Panc1 (cell line): Measurements from ENCODE around the gene RASGRF2.

Experiments
- CTCF ChIP-seq: fragments of 450-650 bp; IDR thresholded peaks from 2 replicates; pipeline ENCODE4 v1.5.1; 2017; ENCODE audit warnings: mild to moderate bottlenecking
- POLR2AphosphoS5 ChIP-seq: IDR thresholded peaks from 2 replicates; pipeline ENCODE4 v1.6.1; 2012; ENCODE audit warnings: mild to moderate bottlenecking, low read depth, low read length, moderate library complexity
- SIN3A ChIP-seq: IDR thresholded peaks from 2 replicates; pipeline ENCODE4 v1.6.1; 2012; ENCODE audit warnings: low read depth, mild to moderate bottlenecking, low read length, moderate library complexity, borderline replicate concordance; ENCODE audit not compliant: insufficient read depth
- TCF7L2 ChIP-seq: IDR thresholded peaks from 2 replicates; pipeline ENCODE4 v1.6.1; 2011; ENCODE audit warnings: mild to moderate bottlenecking, low read depth, low read length, inconsistent platforms
- TF ChIP-seq, protein P1 (sequence below), 2 experiments: IDR thresholded peaks; 2 replicates each; pipeline ENCODE4 v1.6.1; 2011 to 2012; ENCODE audit warnings: low read depth in 2 of 2, control low read depth in 1 of 2, low read length in 1 of 2, mild to moderate bottlenecking in 1 of 2, moderate library complexity in 1 of 2; ENCODE audit not compliant: insufficient read depth in 1 of 2

- TF ChIP-seq CTCF (no peak), POLR2AphosphoS5 (no peak), SIN3A (no peak), TCF7L2 (no peak)
- TF ChIP-seq, protein P1, sequence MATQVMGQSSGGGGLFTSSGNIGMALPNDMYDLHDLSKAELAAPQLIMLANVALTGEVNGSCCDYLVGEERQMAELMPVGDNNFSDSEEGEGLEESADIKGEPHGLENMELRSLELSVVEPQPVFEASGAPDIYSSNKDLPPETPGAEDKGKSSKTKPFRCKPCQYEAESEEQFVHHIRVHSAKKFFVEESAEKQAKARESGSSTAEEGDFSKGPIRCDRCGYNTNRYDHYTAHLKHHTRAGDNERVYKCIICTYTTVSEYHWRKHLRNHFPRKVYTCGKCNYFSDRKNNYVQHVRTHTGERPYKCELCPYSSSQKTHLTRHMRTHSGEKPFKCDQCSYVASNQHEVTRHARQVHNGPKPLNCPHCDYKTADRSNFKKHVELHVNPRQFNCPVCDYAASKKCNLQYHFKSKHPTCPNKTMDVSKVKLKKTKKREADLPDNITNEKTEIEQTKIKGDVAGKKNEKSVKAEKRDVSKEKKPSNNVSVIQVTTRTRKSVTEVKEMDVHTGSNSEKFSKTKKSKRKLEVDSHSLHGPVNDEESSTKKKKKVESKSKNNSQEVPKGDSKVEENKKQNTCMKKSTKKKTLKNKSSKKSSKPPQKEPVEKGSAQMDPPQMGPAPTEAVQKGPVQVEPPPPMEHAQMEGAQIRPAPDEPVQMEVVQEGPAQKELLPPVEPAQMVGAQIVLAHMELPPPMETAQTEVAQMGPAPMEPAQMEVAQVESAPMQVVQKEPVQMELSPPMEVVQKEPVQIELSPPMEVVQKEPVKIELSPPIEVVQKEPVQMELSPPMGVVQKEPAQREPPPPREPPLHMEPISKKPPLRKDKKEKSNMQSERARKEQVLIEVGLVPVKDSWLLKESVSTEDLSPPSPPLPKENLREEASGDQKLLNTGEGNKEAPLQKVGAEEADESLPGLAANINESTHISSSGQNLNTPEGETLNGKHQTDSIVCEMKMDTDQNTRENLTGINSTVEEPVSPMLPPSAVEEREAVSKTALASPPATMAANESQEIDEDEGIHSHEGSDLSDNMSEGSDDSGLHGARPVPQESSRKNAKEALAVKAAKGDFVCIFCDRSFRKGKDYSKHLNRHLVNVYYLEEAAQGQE (IDR thresholded peaks at IDR 0.05; ENCODE audit: insufficient read depth in 1 of 2, low read depth in 2 of 2, low read length in 1 of 2) = no peak
These were observed 211.6 kb downstream of the RASGRF2 start for GRCh38 chr5:81171769-81172168.
